HepG2 (cell line): ENCODE data around the gene IGFBP6. TPM values are rescaled to one million over a fixed set of nuclear protein-coding genes. Genes with fewer than 3 reads are reported as not detected.

Experiments
- JUND ChIP-seq: sonication (generic); formaldehyde crosslinking; IDR thresholded peaks from 2 replicates; pipeline ENCODE4 v1.8.0; 2022; ENCODE audit warnings: mild to moderate bottlenecking, missing genetic modification reagents
- KLF12 ChIP-seq: sonication (generic); formaldehyde crosslinking; IDR thresholded peaks from 2 replicates; pipeline ENCODE4 v1.4.0; 2020; ENCODE audit warnings: missing genetic modification reagents, borderline replicate concordance
- LBX2 ChIP-seq: sonication (generic); formaldehyde crosslinking; IDR thresholded peaks from 2 replicates; pipeline ENCODE4 v1.5.0; 2020; ENCODE audit warnings: missing genetic modification reagents, mild to moderate bottlenecking, borderline replicate concordance
- MLLT10 ChIP-seq: sonication (generic); formaldehyde crosslinking; IDR thresholded peaks from 2 replicates; pipeline ENCODE4 v1.4.0; 2020; ENCODE audit warnings: missing genetic modification reagents
- PAF1 ChIP-seq: IDR thresholded peaks from 2 replicates; pipeline ENCODE4 v1.6.1; 2016; ENCODE audit warnings: missing genetic modification reagents, missing compliant biosample characterization
- PRDM4 ChIP-seq: sonication (generic); formaldehyde crosslinking; IDR thresholded peaks from 2 replicates; pipeline ENCODE4 v1.9.0; 2021; ENCODE audit warnings: missing genetic modification reagents, borderline replicate concordance
- TBX2 ChIP-seq: sonication (generic); formaldehyde crosslinking; IDR thresholded peaks from 2 replicates; pipeline ENCODE4 v1.5.0; 2020; ENCODE audit warnings: missing genetic modification reagents, mild to moderate bottlenecking, borderline replicate concordance
- TBX3 ChIP-seq: fragments of 450-650 bp; IDR thresholded peaks from 2 replicates; pipeline ENCODE4 v1.6.1; 2017; ENCODE audit warnings: antibody characterized with exemption, mild to moderate bottlenecking, inconsistent platforms, borderline replicate concordance
- ZBTB33 ChIP-seq: sonication (generic); formaldehyde crosslinking; IDR thresholded peaks from 2 replicates; pipeline ENCODE4 v1.4.0; 2020; ENCODE audit warnings: missing genetic modification reagents
- ZNF142 ChIP-seq: sonication (generic); formaldehyde crosslinking; IDR thresholded peaks from 2 replicates; pipeline ENCODE4 v1.4.0; 2020; ENCODE audit warnings: missing genetic modification reagents
- ZNF530 ChIP-seq: sonication (generic); formaldehyde crosslinking; IDR thresholded peaks from 2 replicates; pipeline ENCODE4 v1.5.0; 2020; ENCODE audit warnings: low read depth, mild to moderate bottlenecking, missing genetic modification reagents
- ZNF563 ChIP-seq: sonication (generic); formaldehyde crosslinking; IDR thresholded peaks from 2 replicates; pipeline ENCODE4 v1.8.0; 2022; ENCODE audit warnings: mild to moderate bottlenecking, moderate library complexity, missing genetic modification reagents
- ZNF589 ChIP-seq: sonication (generic); formaldehyde crosslinking; conservative IDR thresholded peaks from 2 replicates; pipeline ENCODE4 v1.8.0; 2022; ENCODE audit warnings: mild to moderate bottlenecking, moderate library complexity, missing genetic modification reagents
- ZNF839 ChIP-seq: sonication (generic); formaldehyde crosslinking; IDR thresholded peaks from 2 replicates; pipeline ENCODE4 v1.4.0; 2020; ENCODE audit warnings: missing genetic modification reagents, mild to moderate bottlenecking, borderline replicate concordance
- polyA plus RNA-seq, 8 experiments: library from polyadenylated mRNA; depleted of rRNA in 3 of 8; stranded (reverse) in 7 of 8; unstranded in 1 of 8; fragments of >200 nt; fragmentation: Illumina TruSeq in 4 of 8; extraction: Trizol in 4 of 8; gene quantifications; 2 replicates each; pipeline versions ENCODE4 v1.2.1 to v1.2.3, GENCODE V29; 2011 to 2016; ENCODE audit warnings: low read depth in 4 of 8, missing spikeins in 1 of 8, mixed read lengths in 1 of 8; ENCODE audit not compliant: insufficient read depth in 1 of 8
- total RNA-seq, 5 experiments: library from RNA; depleted of rRNA; stranded (reverse); fragments of >200 nt; fragmentation: Illumina TruSeq; extraction: Trizol; gene quantifications; 2 replicates each; pipeline ENCODE4 v1.2.3, GENCODE V29; 2016; ENCODE audit warnings: low read depth in 1 of 5

IGFBP6 gene
- total and polyA plus RNA-seq, 2 of the 13 experiments (the other 11 are each of a cell fraction or from before 2014, with no cell fraction given) = 3.9 to 25.2 TPM

- TF ChIP-seq JUND (peak; percentile 67), TBX2 (CRISPR knock-in tag) (peak; percentile 84), ZBTB33 (CRISPR knock-in tag) (no peak), ZNF530 (CRISPR knock-in tag) (no peak), TBX3 (no peak), ZNF142 (CRISPR knock-in tag) (no peak), ZNF839 (CRISPR knock-in tag) (no peak), ZNF563 (CRISPR knock-in tag) (no peak), LBX2 (CRISPR knock-in tag) (no peak), PAF1 (no peak), MLLT10 (CRISPR knock-in tag) (no peak), KLF12 (CRISPR knock-in tag) (no peak), ZNF589 (CRISPR knock-in tag) (no peak), PRDM4 (CRISPR knock-in tag) (no peak)
These were observed 46.2 kb upstream of the IGFBP6 start (continued) for GRCh38 chr12:53051058-53051880.
